PC-3 (cell line): ENCODE results near the gene KIF2A. TPM values are rescaled to one million over a fixed set of nuclear protein-coding genes. Genes with fewer than 3 reads are reported as not detected.

Experiments used
- ATAC-seq: fragments of 200-7000 bp; cut with Tn5 transposase; 2 replicates; pipeline ENCODE4 v1.9.1; 2020; ENCODE audit warnings: mild to moderate bottlenecking, moderate library complexity
- BruUV-seq: library from RNA; stranded (reverse); fragments of 400-500 nt; replicated peaks from 2 replicates; lab custom pipeline; 2021; lab: Mats Ljungman, UMichigan
- CTCF ChIA-PET: fragments of 300-600 bp; sonication (Branson Sonifier 250); formaldehyde crosslinking; loops from one replicate; lab custom pipeline; 2022; ENCODE audit warnings: antibody characterized with exemption; lab: Charles Lee
- POLR2A ChIA-PET: fragments of 300-600 bp; sonication (Branson Sonifier 250); formaldehyde crosslinking; loops from one replicate; lab custom pipeline; 2022; ENCODE audit warnings: antibody characterized with exemption; ENCODE audit not compliant: unreplicated experiment; lab: Charles Lee
- DNase-seq: peaks from one replicate; pipeline ENCODE4 v3.0.0-alpha.2; 2015
- H2AFZ ChIP-seq: fragments of 300-600 bp; sonication (generic); 2 replicates; pipeline ENCODE4 v1.6.0; 2016; ENCODE audit warnings: antibody characterized with exemption, low read length
- H3F3A ChIP-seq: fragments of 300-600 bp; sonication (generic); one replicate; pipeline ENCODE4 v1.6.0; 2017; ENCODE audit warnings: antibody characterized with exemption, low read length, control low read depth, mild to moderate bottlenecking; ENCODE audit not compliant: unreplicated experiment
- H3K27ac ChIP-seq: fragments of 300-600 bp; sonication (generic); 2 replicates; pipeline ENCODE4 v1.5.1; 2016; ENCODE audit warnings: mild to moderate bottlenecking, low read length
- H3K27me3 ChIP-seq: fragments of 300-600 bp; sonication (generic); 2 replicates; pipeline ENCODE4 v1.6.1; 2016; ENCODE audit warnings: low read length, mixed read lengths
- H3K36me3 ChIP-seq: fragments of 300-600 bp; sonication (generic); 2 replicates; pipeline ENCODE4 v1.6.1; 2016; ENCODE audit warnings: low read depth, mixed run types, low read length, mixed read lengths
- H3K4me1 ChIP-seq: fragments of 300-600 bp; sonication (generic); 2 replicates; pipeline ENCODE4 v1.5.1; 2016; ENCODE audit warnings: low read length; ENCODE audit not compliant: insufficient read depth
- H3K4me2 ChIP-seq: fragments of 300-600 bp; sonication (generic); 2 replicates; pipeline ENCODE4 v1.6.0; 2016; ENCODE audit warnings: low read length
- H3K4me3 ChIP-seq: fragments of 300-600 bp; sonication (generic); 2 replicates; pipeline ENCODE4 v1.5.1; 2016; ENCODE audit warnings: mild to moderate bottlenecking, low read length, mixed read lengths
- H3K79me2 ChIP-seq: fragments of 300-600 bp; sonication (generic); 2 replicates; pipeline ENCODE4 v1.6.1; 2017; ENCODE audit warnings: low read length, mixed read lengths
- H3K9ac ChIP-seq: fragments of 300-600 bp; sonication (generic); 2 replicates; pipeline ENCODE4 v1.6.0; 2016; ENCODE audit warnings: mild to moderate bottlenecking, low read length
- H3K9me2 ChIP-seq: fragments of 300-600 bp; sonication (generic); replicated peaks from 2 replicates; pipeline ENCODE4 v1.6.1; 2016; ENCODE audit warnings: mixed run types, low read length, mixed read lengths
- H3K9me3 ChIP-seq: fragments of 300-600 bp; sonication (generic); 2 replicates; pipeline ENCODE4 v1.6.1; 2016; ENCODE audit warnings: low read length, mixed read lengths
- H4K20me1 ChIP-seq: fragments of 300-600 bp; sonication (generic); 2 replicates; pipeline ENCODE4 v1.6.1; 2016; ENCODE audit warnings: low read length, mixed read lengths
- EZH2 ChIP-seq: fragments of 300-600 bp; sonication (generic); IDR thresholded peaks from one replicate; pipeline ENCODE4 v1.6.1; 2017; ENCODE audit warnings: antibody characterized with exemption, mild to moderate bottlenecking, low read length; ENCODE audit not compliant: unreplicated experiment
- EZH2phosphoT487 ChIP-seq: fragments of 300-600 bp; sonication (generic); IDR thresholded peaks from 2 replicates; pipeline ENCODE4 v1.6.1; 2018; ENCODE audit warnings: mild to moderate bottlenecking, antibody characterized with exemption, low read length, borderline replicate concordance
- intact Hi-C: fragments of 100-400 bp; cut with micrococcal nuclease; formaldehyde crosslinking; loops from 2 replicates; pipeline ENCODE4 v1.9.0; 2023
- total RNA-seq: library from RNA; depleted of rRNA; stranded (reverse); fragments of >200 nt; gene quantifications from 2 replicates; pipeline ENCODE4 v1.2.3, GENCODE V29; 2014
- TF ChIP-seq, protein P1 (sequence below): fragments of 300-600 bp; sonication (generic); conservative IDR thresholded peaks from 2 replicates; pipeline ENCODE4 v1.5.1; 2017; ENCODE audit warnings: antibody characterized with exemption, low read depth, mild to moderate bottlenecking, low read length

The KIF2A gene
- total RNA-seq, 1 experiment from 2014 or later: 26.4 TPM

DNA sequence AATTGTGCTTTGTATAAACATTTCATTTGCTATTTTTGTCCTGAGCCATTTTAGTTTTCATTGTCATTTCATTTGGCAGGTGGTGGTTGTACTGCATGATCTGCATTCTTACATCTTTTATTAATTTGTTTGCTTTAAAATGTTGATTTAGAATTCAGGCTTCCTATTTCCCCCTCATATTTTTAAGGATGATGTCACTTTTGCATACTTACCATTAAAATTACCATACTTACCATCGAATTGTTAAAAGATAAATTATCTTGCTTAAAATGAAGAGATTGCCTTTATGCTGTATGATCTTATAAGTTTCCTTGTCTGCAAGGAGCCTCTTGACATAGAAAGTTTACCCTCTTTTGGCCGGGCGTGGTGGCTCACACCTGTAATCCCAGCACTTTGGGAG, 66.6 kb downstream of the KIF2A start:
- TF ChIP-seq EZH2phosphoT487 (no peak), EZH2 (no peak)
- TF ChIP-seq, protein P1, sequence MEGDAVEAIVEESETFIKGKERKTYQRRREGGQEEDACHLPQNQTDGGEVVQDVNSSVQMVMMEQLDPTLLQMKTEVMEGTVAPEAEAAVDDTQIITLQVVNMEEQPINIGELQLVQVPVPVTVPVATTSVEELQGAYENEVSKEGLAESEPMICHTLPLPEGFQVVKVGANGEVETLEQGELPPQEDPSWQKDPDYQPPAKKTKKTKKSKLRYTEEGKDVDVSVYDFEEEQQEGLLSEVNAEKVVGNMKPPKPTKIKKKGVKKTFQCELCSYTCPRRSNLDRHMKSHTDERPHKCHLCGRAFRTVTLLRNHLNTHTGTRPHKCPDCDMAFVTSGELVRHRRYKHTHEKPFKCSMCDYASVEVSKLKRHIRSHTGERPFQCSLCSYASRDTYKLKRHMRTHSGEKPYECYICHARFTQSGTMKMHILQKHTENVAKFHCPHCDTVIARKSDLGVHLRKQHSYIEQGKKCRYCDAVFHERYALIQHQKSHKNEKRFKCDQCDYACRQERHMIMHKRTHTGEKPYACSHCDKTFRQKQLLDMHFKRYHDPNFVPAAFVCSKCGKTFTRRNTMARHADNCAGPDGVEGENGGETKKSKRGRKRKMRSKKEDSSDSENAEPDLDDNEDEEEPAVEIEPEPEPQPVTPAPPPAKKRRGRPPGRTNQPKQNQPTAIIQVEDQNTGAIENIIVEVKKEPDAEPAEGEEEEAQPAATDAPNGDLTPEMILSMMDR: no peak
- no peak for DNase-seq

DNA sequence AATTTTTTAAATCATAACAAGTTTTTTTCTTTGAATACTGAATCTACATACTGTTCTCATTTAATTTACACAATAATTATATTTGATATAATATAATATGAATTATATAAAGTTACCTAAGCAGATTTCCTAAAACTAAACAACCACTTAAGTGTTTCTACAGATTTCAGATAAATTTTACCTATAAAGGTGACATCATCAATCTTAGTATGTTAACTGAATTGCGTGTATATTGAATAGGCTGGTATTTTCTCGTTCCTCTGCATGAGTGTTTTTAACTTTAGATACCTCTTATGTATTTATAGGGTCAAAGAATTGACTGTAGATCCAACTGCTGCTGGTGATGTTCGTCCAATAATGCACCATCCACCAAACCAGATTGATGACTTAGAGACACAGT, 67.4 kb downstream of the KIF2A start:
- CTCF ChIA-PET: no interaction called here
- POLR2A ChIA-PET: no interaction called here

More for the DNA sequence above, 66.6 kb downstream of the KIF2A start:
- Histone ChIP-seq H2AFZ (no peak overlapping the region), H3K4me3 (no peak overlapping the region), H3K9me2 (no peaks in the 10 kb centered on the region), H3K4me1 (peaks cover 22% of the 10 kb centered on the region), H4K20me1 (no peaks in the 10 kb centered on the region), H3F3A (no peaks in the 10 kb centered on the region), H3K9me3 (no peaks in the 10 kb centered on the region), H3K9ac (no peak overlapping the region), H3K4me2 (no peak overlapping the region), H3K36me3 (0 out of 2 replicates have a peak, but pooled peaks cover 11% of the 10 kb centered on the region), H3K79me2 (no peaks in the 10 kb centered on the region), H3K27me3 (no peaks in the 10 kb centered on the region), H3K27ac (no peak overlapping the region)
- BruUV-seq: no TSS peak
- intact Hi-C loops: no loop called here
- CTCF ChIA-PET: no interaction called here
- POLR2A ChIA-PET: no interaction called here
- ATAC-seq: no peak

DNA sequence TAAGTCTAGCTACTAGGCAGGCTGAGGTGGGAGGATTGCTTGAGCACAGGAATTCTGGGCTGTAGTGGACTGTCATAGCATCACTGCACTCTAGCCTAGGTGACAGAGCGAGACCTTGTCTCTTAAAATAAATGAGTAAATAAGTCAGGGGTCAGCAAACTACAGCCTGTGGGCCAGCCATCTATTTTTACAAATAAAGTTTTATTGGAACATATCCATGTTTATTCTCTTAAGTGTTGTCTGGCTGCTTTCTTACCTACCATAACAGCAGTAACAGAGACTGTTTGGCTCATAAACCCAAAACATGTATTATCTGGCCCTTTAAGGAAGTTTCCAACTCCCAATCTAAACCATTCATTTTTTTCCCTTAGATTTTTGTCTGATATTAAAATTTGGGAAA, 68.1 kb downstream of the KIF2A start:
- Histone ChIP-seq H3K9ac (no peak overlapping the region), H4K20me1 (no peaks in the 10 kb centered on the region), H3K9me3 (no peaks in the 10 kb centered on the region), H3K4me2 (no peak overlapping the region), H3K36me3 (peaks cover 18% of the 10 kb centered on the region), H3K4me3 (no peak overlapping the region), H3K79me2 (no peaks in the 10 kb centered on the region), H3K27ac (no peak overlapping the region), H3K9me2 (no peaks in the 10 kb centered on the region), H3F3A (no peaks in the 10 kb centered on the region), H3K27me3 (no peaks in the 10 kb centered on the region), H2AFZ (no peak overlapping the region), H3K4me1 (peaks cover 22% of the 10 kb centered on the region)
- no TSS peak for BruUV-seq
- ChIA-PET POLR2A (no interaction called here), CTCF (no interaction called here)
- ATAC-seq (no peak), DNase-seq (no peak)
- TF ChIP-seq EZH2phosphoT487 (no peak), EZH2 (no peak)
- TF ChIP-seq, protein P1: no peak
- intact Hi-C loops: no loop called here

More for the DNA sequence above, 67.4 kb downstream of the KIF2A start:
- no peaks in the 10 kb centered on the region for H3K9me2 ChIP-seq
- H3K9me3 ChIP-seq: no peaks in the 10 kb centered on the region
- H3F3A ChIP-seq: no peaks in the 10 kb centered on the region
- no peaks in the 10 kb centered on the region for H3K27me3 ChIP-seq
- no peaks in the 10 kb centered on the region for H4K20me1 ChIP-seq
- ATAC-seq: no peak
- no peak overlapping the region for H2AFZ ChIP-seq
- H3K27ac ChIP-seq: no peak overlapping the region
- intact Hi-C loops: no loop called here
- no peak overlapping the region for H3K4me3 ChIP-seq
- peaks cover 22% of the 10 kb centered on the region for H3K4me1 ChIP-seq
- no peak for DNase-seq
- no peak for TF ChIP-seq EZH2phosphoT487
- no peak for TF ChIP-seq EZH2
- TF ChIP-seq, protein P1: no peak
- peaks cover 17% of the 10 kb centered on the region for H3K36me3 ChIP-seq
- H3K79me2 ChIP-seq: no peaks in the 10 kb centered on the region
- no peak overlapping the region for H3K4me2 ChIP-seq
- BruUV-seq: no TSS peak
- H3K9ac ChIP-seq: no peak overlapping the region
